ENCODE data around the gene VWA1. TPM values are rescaled to one million over a fixed set of nuclear protein-coding genes. Genes with fewer than 3 reads are reported as not detected.

Gene VWA1
- total and polyA plus RNA-seq, 2 of the 4 experiments (the other 2 are of a cell fraction): 1.1 to 6.1 TPM

DNA sequence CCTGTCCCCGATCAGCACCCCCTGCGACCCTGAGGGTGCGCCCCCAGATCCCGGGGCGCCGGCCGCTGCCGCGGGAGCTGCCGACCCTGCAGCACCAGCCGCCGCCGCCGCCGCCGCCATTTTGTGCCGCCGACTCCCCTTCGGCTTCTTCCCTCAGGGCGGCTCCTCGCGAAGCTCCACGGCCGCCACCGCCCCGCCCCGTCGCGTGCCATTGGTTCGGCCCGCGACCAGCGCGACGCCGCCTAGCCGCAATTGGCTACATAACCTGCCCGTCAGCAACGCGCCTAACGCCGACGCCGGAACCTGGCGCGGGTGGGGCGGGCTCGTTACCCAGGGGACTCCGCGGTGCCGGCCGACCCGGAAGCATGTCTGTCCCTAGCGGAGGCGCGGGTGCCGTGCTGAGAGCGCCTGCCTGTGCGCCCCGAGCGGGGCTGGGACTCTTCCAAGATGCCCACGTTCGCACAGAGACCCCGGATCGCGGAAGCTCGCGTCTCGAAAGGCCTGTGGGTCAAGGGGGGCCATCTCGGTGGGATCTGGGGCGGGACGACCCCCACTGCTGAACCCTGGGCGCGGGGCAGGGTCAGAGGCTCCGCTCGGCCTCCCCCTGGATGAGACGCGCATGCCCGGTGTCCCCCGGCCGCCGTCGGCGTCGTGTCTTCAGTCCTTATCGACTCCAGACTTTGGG is 36.2 kb upstream of the VWA1 start, which contains the start of gene CCNL2 (continued):
- TF ChIP-seq BHLHE40 (IDR thresholded peaks at IDR 0.05; ENCODE audit: low read depth, low read length) (no peak; the same call in 1 of the 2 replicates), RAD21 (IDR thresholded peaks at IDR 0.05; ENCODE audit: low read length) (peak; percentile 22; the same call in 1 of the 2 replicates)

DNA sequence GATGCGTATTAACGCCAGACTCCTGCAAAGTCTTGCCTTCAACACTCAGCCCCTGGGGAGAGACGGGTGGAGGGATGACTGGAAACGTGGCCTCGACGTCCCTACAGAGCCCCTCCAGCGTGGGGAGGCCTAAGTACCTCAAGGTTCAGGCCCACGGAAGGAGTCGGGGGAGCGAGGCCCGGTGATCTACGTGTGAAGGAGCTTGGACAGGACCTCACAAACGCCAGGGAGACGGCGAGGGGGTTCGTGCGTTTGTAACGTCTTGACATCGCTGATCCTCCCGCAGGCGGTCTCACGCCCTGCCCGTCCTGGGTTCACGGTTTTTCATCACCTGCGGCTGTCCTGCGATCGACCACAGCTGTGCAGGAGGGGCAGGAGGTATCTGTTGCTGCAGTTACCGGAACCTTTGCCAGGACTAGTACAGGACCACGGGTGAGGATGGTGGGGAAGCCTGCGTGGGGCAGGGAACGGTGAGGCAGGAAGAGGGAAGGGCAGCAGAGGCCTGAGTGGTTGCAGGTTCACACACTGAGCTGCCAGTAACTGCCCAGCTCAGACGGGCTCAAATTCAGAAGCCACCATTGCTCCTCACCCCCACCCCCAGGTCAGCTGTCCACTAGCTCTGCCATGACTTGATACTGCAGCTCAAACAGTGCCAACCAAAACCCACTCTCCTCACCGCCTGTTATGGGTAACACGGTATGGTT is 35.5 kb upstream of the VWA1 start:
- no peak overlapping the region for H3K18ac ChIP-seq (ENCODE audit: low read depth, low read length)
- peaks cover 52% of the 10 kb centered on the region for H3K36me3 ChIP-seq (ENCODE audit: control insufficient read depth, insufficient read depth, low read length)
- H4K5ac ChIP-seq (ENCODE audit: low read depth, low read length): peak overlapping the region; percentile 84
- H3K4me3 ChIP-seq (ENCODE audit: insufficient read depth, low read depth, low read length): peak overlapping the region; percentile 93
- peak overlapping the region; percentile 48 for H2BK120ac ChIP-seq (ENCODE audit: low read depth, low read length)
- 0% methylated on average over 7 of the region's 34 CpGs; no CpG with 5 or more reads in 1 of the 2 experiments for WGBS, 2 experiments (ENCODE audit: extremely low coverage in 2 of 2, insufficient read length in 1 of 2)
- peak overlapping the region; percentile 96 for H3K4ac ChIP-seq (ENCODE audit: low read depth, low read length)
- peak overlapping the region; percentile 99 for H3K14ac ChIP-seq (replicated peaks; ENCODE audit: low read depth, low read length)
- in situ Hi-C loops (cut with MboI; ENCODE audit: low sequenced_read_pairs) (no loop called here), intact Hi-C loops (cut with micrococcal nuclease) (loop anchor here (2.0 kb wide), 2 partner anchors 51 to 71 kb away; partner anchors contain the start of genes ATAD3B and DVL1), dilution Hi-C loops (cut with HindIII; ENCODE audit: low sequenced_read_pairs, unreplicated experiment) (no loop called here)
- peak overlapping the region; percentile 97 for H2AK5ac ChIP-seq (ENCODE audit: low read depth, low read length)
- H2AK9ac ChIP-seq (replicated peaks; ENCODE audit: low read depth, low read length, poor library complexity): peak overlapping the region; percentile 99
- H2BK5ac ChIP-seq (ENCODE audit: low read depth, low read length, poor library complexity, severe bottlenecking): peak overlapping the region; percentile 77
- CTCF ChIA-PET: interaction anchor here (1.1 kb wide), 1 partner anchor 41 kb away, joined by 6 read pairs; no protein-coding TSS in a partner anchor
- H2BK15ac ChIP-seq (ENCODE audit: low read depth, low read length): no peak overlapping the region
- no peaks in the 10 kb centered on the region for H3K9me3 ChIP-seq (ENCODE audit: control insufficient read depth, insufficient read depth, low read length)
- H3K56ac ChIP-seq (ENCODE audit: extremely low read depth, insufficient read depth, low read length): peak overlapping the region; percentile 59
- BruUV-seq (replicated peaks): no TSS peak
- TF ChIP-seq, protein P1, sequence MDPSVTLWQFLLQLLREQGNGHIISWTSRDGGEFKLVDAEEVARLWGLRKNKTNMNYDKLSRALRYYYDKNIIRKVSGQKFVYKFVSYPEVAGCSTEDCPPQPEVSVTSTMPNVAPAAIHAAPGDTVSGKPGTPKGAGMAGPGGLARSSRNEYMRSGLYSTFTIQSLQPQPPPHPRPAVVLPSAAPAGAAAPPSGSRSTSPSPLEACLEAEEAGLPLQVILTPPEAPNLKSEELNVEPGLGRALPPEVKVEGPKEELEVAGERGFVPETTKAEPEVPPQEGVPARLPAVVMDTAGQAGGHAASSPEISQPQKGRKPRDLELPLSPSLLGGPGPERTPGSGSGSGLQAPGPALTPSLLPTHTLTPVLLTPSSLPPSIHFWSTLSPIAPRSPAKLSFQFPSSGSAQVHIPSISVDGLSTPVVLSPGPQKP (IDR thresholded peaks at IDR 0.05; ENCODE audit: borderline replicate concordance, low read depth, low read length): no peak
- no peak for TF ChIP-seq CHD1 (IDR thresholded peaks at IDR 0.05; ENCODE audit: low read depth, low read length)
- H4K91ac ChIP-seq (ENCODE audit: insufficient read depth, low read depth, low read length): peak overlapping the region; percentile 83
- peak overlapping the region; percentile 94 for H2AFZ ChIP-seq (replicated peaks; ENCODE audit: low read length, poor library complexity)
- no peak overlapping the region for H2BK20ac ChIP-seq (ENCODE audit: low read depth, low read length)
- DNase-seq (peak; percentile 18), ATAC-seq (ENCODE audit: low read depth) (no peak)
- peak overlapping the region; percentile 98 for H3K23ac ChIP-seq (ENCODE audit: low read depth, low read length)
- peaks cover 35% of the 10 kb centered on the region; the same call in 1 of the 2 replicates for H4K20me1 ChIP-seq (ENCODE audit: insufficient read depth, low read length)
- POLR2A ChIA-PET (ENCODE audit: unreplicated experiment): interaction anchor here (0.7 to 1.0 kb wide), 4 partner anchors 10 to 42 kb away, joined by 3 to 4 read pairs (median 3); no protein-coding TSS in a partner anchor
- H3K4me1 ChIP-seq (ENCODE audit: control insufficient read depth, insufficient read depth, low read length): peaks cover 12% of the 10 kb centered on the region
- peak overlapping the region; percentile 97 for H3K9ac ChIP-seq (ENCODE audit: low read depth, low read length)
- H4K8ac ChIP-seq (ENCODE audit: low read depth in 2 of 2, low read length in 2 of 2): peak overlapping the region; percentile 83 to 93
- peak overlapping the region; percentile 93 for H3K4me2 ChIP-seq (ENCODE audit: low read depth, low read length)
- H3K27ac ChIP-seq (ENCODE audit: insufficient read depth, low read length): peak overlapping the region; percentile 92
- peaks cover 11% of the 10 kb centered on the region for H3K9me1 ChIP-seq (ENCODE audit: insufficient read depth, low read length)
- H3K79me1 ChIP-seq (ENCODE audit: low read depth in 1 of 2, low read length in 2 of 2): peaks cover 21 to 65% of the 10 kb centered on the region in 2 experiments
- H3K27me3 ChIP-seq (ENCODE audit: control insufficient read depth, insufficient read depth, low read length): no peaks in the 10 kb centered on the region

Measured in IMR-90 (cell line).